HG03039 (cell line): Measurements from ENCODE around the gene DUSP16.

Experiments
- ATAC-seq: cut with Tn5 transposase; IDR thresholded peaks from one replicate; pipeline ENCODE4 v1.9.1; 2021; ENCODE audit warnings: mild to moderate bottlenecking, moderate library complexity; ENCODE audit not compliant: unreplicated experiment

DUSP16 gene

GRCh38 chr12:12548713-12549112, 13.9 kb downstream of the DUSP16 start:
- no peak for ATAC-seq

GRCh38 chr12:12546314-12546772, 16.3 kb downstream of the DUSP16 start:
- no peak for ATAC-seq

- no peak for ATAC-seq
These were observed 18.7 kb downstream of the DUSP16 start for GRCh38 chr12:12543959-12544358.

GRCh38 chr12:12542964-12543363, 19.7 kb downstream of the DUSP16 start:
- ATAC-seq: no peak

- no peak for ATAC-seq
These were observed 20.4 kb downstream of the DUSP16 start for GRCh38 chr12:12542286-12542685.

- ATAC-seq: no peak
These were observed 20.9 kb downstream of the DUSP16 start for GRCh38 chr12:12541782-12542181.

- ATAC-seq: no peak
These were observed 22.2 kb downstream of the DUSP16 start for GRCh38 chr12:12540261-12541013.

- no peak for ATAC-seq
These were observed 23.4 kb downstream of the DUSP16 start for GRCh38 chr12:12539028-12539810.

GRCh38 chr12:12538535-12538934, 24.1 kb downstream of the DUSP16 start:
- ATAC-seq: no peak

GRCh38 chr12:12537421-12537820, 25.2 kb downstream of the DUSP16 start:
- no peak for ATAC-seq

- no peak for ATAC-seq
These were observed 27.7 kb downstream of the DUSP16 start for GRCh38 chr12:12534975-12535374.

GRCh38 chr12:12534166-12534866, 28.3 kb downstream of the DUSP16 start:
- ATAC-seq: no peak

- ATAC-seq: no peak
These were observed 29.3 kb downstream of the DUSP16 start for GRCh38 chr12:12533238-12533829.

GRCh38 chr12:12531194-12531593, 31.5 kb downstream of the DUSP16 start:
- no peak for ATAC-seq

- ATAC-seq: no peak
These were observed 32.8 kb downstream of the DUSP16 start for GRCh38 chr12:12529783-12530421.

GRCh38 chr12:12528361-12529270, 34.0 kb downstream of the DUSP16 start:
- ATAC-seq: no peak

GRCh38 chr12:12527820-12528296, 34.8 kb downstream of the DUSP16 start:
- no peak for ATAC-seq

- ATAC-seq: no peak
These were observed 38.5 kb downstream of the DUSP16 start for GRCh38 chr12:12524128-12524527.

GRCh38 chr12:12523229-12523628, 39.4 kb downstream of the DUSP16 start:
- ATAC-seq: no peak
